ENCODE results near the gene RPN1. TPM values are rescaled to one million over a fixed set of nuclear protein-coding genes. Genes with fewer than 3 reads are reported as not detected.
A peak's percentile ranks its signal among the peaks of the same experiment; 100 is the strongest.

The RPN1 gene
- total RNA-seq, 1 donor from 2014 or later, result 283 TPM

GRCh38 chr3:128573707-128574162, 76.9 kb downstream of the RPN1 start:
- H3K27ac ChIP-seq (ENCODE audit: low read depth, low read length), result no peak overlapping the region
- no peak overlapping the region for H3K9ac ChIP-seq (ENCODE audit: low read length)
- Mint-ChIP-seq H3K4me3 (ENCODE audit: unreplicated experiment) (no peak overlapping the region), H3K27me3 (ENCODE audit: low read depth, unreplicated experiment) (peaks cover 30% of the 10 kb centered on the region), H3K27ac (ENCODE audit: unreplicated experiment) (peak overlapping the region; percentile 58), H3K4me1 (ENCODE audit: low read depth, unreplicated experiment) (peaks cover 2% of the 10 kb centered on the region), H3K36me3 (ENCODE audit: low read depth, unreplicated experiment) (no peaks in the 10 kb centered on the region), H3K9me3 (ENCODE audit: unreplicated experiment) (no peaks in the 10 kb centered on the region)
- no peak for DNase-seq (ENCODE audit: low read depth)
- no peaks in the 10 kb centered on the region for H3K36me3 ChIP-seq (ENCODE audit: insufficient read depth, low read length)
- no peaks in the 10 kb centered on the region for H3K27me3 ChIP-seq (ENCODE audit: insufficient read depth, low read length)
- FAIRE-seq, result no peak
- no peak overlapping the region for H3K4me3 ChIP-seq (ENCODE audit: insufficient read depth, low read depth, low read length)
- TF ChIP-seq EZH2 (IDR thresholded peaks at IDR 0.05; ENCODE audit: insufficient read depth, low read length), result no peak
- no peak for TF ChIP-seq CTCF (IDR thresholded peaks at IDR 0.05; ENCODE audit: insufficient read depth, low read depth, low read length)
- no peak overlapping the region for H2AFZ ChIP-seq (ENCODE audit: low read depth, low read length)
- no peak overlapping the region for H3K4me2 ChIP-seq (ENCODE audit: low read length)
- no peaks in the 10 kb centered on the region for H3K79me2 ChIP-seq (ENCODE audit: insufficient read depth, low read length)
- H3K9me3 ChIP-seq (ENCODE audit: insufficient read depth, low read depth, low read length), result no peaks in the 10 kb centered on the region
- H4K20me1 ChIP-seq (ENCODE audit: insufficient read depth, low read length), result no peaks in the 10 kb centered on the region
- H3K4me1 ChIP-seq (ENCODE audit: insufficient read depth, low read length), result no peaks in the 10 kb centered on the region

- no peak overlapping the region for H3K27ac ChIP-seq (ENCODE audit: low read depth, low read length)
- no peaks in the 10 kb centered on the region for H3K79me2 ChIP-seq (ENCODE audit: insufficient read depth, low read length)
- H3K27me3 ChIP-seq (ENCODE audit: insufficient read depth, low read length), result no peaks in the 10 kb centered on the region
- H3K27me3 Mint-ChIP-seq (ENCODE audit: low read depth, unreplicated experiment), result peaks cover 26% of the 10 kb centered on the region
- no peaks in the 10 kb centered on the region for H3K9me3 ChIP-seq (ENCODE audit: insufficient read depth, low read depth, low read length)
- H4K20me1 ChIP-seq (ENCODE audit: insufficient read depth, low read length), result no peaks in the 10 kb centered on the region
- TF ChIP-seq CTCF (IDR thresholded peaks at IDR 0.05; ENCODE audit: insufficient read depth, low read depth, low read length), result no peak
- no peak for TF ChIP-seq EZH2 (IDR thresholded peaks at IDR 0.05; ENCODE audit: insufficient read depth, low read length)
- H3K9me3 Mint-ChIP-seq (ENCODE audit: unreplicated experiment), result no peaks in the 10 kb centered on the region
- H3K4me3 ChIP-seq (ENCODE audit: insufficient read depth, low read depth, low read length), result no peak overlapping the region
- FAIRE-seq (no peak), DNase-seq (ENCODE audit: low read depth) (no peak)
- no peak overlapping the region for H2AFZ ChIP-seq (ENCODE audit: low read depth, low read length)
- H3K4me2 ChIP-seq (ENCODE audit: low read length), result no peak overlapping the region
- H3K4me1 ChIP-seq (ENCODE audit: insufficient read depth, low read length), result no peaks in the 10 kb centered on the region
- H3K9ac ChIP-seq (ENCODE audit: low read length), result no peak overlapping the region
- no peaks in the 10 kb centered on the region for H3K36me3 Mint-ChIP-seq (ENCODE audit: low read depth, unreplicated experiment)
- no peaks in the 10 kb centered on the region for H3K4me1 Mint-ChIP-seq (ENCODE audit: low read depth, unreplicated experiment)
- no peaks in the 10 kb centered on the region for H3K36me3 ChIP-seq (ENCODE audit: insufficient read depth, low read length)
- H3K27ac Mint-ChIP-seq (ENCODE audit: unreplicated experiment), result no peak overlapping the region
- H3K4me3 Mint-ChIP-seq (ENCODE audit: unreplicated experiment), result no peak overlapping the region
Observed at GRCh38 chr3:128573160-128573559, 77.5 kb downstream of the RPN1 start.

GRCh38 chr3:128572644-128573105, 77.9 kb downstream of the RPN1 start:
- H3K36me3 Mint-ChIP-seq (ENCODE audit: low read depth, unreplicated experiment), result no peaks in the 10 kb centered on the region

More at GRCh38 chr3:128572644-128573105, 77.9 kb downstream of the RPN1 start:
- Mint-ChIP-seq H3K27me3 (ENCODE audit: low read depth, unreplicated experiment) (peaks cover 25% of the 10 kb centered on the region), H3K9me3 (ENCODE audit: unreplicated experiment) (no peaks in the 10 kb centered on the region), H3K4me1 (ENCODE audit: low read depth, unreplicated experiment) (no peaks in the 10 kb centered on the region), H3K4me3 (ENCODE audit: unreplicated experiment) (no peak overlapping the region), H3K27ac (ENCODE audit: unreplicated experiment) (no peak overlapping the region)
- Histone ChIP-seq H4K20me1 (ENCODE audit: insufficient read depth, low read length) (no peaks in the 10 kb centered on the region), H2AFZ (ENCODE audit: low read depth, low read length) (no peak overlapping the region), H3K27ac (ENCODE audit: low read depth, low read length) (no peak overlapping the region), H3K36me3 (ENCODE audit: insufficient read depth, low read length) (no peaks in the 10 kb centered on the region), H3K9ac (ENCODE audit: low read length) (no peak overlapping the region), H3K4me3 (ENCODE audit: insufficient read depth, low read depth, low read length) (no peak overlapping the region), H3K27me3 (ENCODE audit: insufficient read depth, low read length) (no peaks in the 10 kb centered on the region), H3K79me2 (ENCODE audit: insufficient read depth, low read length) (no peaks in the 10 kb centered on the region), H3K4me1 (ENCODE audit: insufficient read depth, low read length) (no peaks in the 10 kb centered on the region), H3K4me2 (ENCODE audit: low read length) (no peak overlapping the region), H3K9me3 (ENCODE audit: insufficient read depth, low read depth, low read length) (no peaks in the 10 kb centered on the region)
- FAIRE-seq, result no peak
- DNase-seq (ENCODE audit: low read depth), result no peak
- TF ChIP-seq EZH2 (IDR thresholded peaks at IDR 0.05; ENCODE audit: insufficient read depth, low read length) (no peak), CTCF (IDR thresholded peaks at IDR 0.05; ENCODE audit: insufficient read depth, low read depth, low read length) (no peak)

All from astrocyte (in vitro differentiated cells and primary cell).